Measurements from ENCODE around the gene ADARB2.
"Not testable (repeated sequence)": the region's sequence is repeated elsewhere in the genome, so short reads cannot be mapped to it uniquely, and the experiment has no call there.

ADARB2 gene

DNA sequence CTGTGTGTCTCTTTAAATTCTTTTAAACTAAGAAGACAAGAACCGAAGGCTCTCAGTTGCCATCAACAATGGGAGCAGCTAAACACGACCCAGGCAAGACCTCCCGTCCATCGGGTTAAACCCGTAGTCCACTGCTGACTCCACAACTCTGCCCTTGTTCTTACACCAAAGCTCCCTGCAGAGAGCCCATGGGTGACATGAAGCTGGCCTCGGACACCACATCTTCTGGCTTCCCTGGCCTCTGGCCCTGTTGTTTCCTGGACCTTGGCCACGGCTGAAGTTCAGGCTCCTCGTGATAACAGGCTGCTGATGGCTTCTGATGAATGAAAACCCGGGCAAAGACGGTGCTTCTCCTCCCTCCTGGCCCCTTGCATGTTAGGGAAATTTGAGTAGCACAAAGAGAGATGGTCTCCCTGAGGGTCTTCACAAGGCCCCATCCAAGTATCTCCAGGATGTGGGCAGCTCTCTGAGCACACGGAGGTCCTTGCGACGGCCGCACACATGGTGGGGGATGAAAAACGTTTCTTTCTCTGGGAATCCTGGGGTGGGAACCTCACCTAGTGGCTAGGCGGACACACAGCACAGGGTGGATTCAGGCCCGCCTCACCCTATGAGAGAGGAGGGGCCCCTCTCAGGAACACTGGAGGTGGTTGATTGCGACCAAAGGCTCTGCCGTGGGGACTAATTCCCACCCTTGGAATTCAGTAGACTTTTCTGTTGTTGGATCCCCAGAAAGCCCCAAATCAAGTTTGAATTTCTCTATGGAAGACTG, 271.1 kb downstream of the ADARB2 start:
- TF ChIP-seq, protein P1, sequence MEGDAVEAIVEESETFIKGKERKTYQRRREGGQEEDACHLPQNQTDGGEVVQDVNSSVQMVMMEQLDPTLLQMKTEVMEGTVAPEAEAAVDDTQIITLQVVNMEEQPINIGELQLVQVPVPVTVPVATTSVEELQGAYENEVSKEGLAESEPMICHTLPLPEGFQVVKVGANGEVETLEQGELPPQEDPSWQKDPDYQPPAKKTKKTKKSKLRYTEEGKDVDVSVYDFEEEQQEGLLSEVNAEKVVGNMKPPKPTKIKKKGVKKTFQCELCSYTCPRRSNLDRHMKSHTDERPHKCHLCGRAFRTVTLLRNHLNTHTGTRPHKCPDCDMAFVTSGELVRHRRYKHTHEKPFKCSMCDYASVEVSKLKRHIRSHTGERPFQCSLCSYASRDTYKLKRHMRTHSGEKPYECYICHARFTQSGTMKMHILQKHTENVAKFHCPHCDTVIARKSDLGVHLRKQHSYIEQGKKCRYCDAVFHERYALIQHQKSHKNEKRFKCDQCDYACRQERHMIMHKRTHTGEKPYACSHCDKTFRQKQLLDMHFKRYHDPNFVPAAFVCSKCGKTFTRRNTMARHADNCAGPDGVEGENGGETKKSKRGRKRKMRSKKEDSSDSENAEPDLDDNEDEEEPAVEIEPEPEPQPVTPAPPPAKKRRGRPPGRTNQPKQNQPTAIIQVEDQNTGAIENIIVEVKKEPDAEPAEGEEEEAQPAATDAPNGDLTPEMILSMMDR (IDR thresholded peaks at IDR 0.05): no peak
- TF ChIP-seq ZFX (IDR thresholded peaks at IDR 0.05; ENCODE audit: borderline replicate concordance): no peak
- H3K27ac ChIP-seq: no peak overlapping the region

DNA sequence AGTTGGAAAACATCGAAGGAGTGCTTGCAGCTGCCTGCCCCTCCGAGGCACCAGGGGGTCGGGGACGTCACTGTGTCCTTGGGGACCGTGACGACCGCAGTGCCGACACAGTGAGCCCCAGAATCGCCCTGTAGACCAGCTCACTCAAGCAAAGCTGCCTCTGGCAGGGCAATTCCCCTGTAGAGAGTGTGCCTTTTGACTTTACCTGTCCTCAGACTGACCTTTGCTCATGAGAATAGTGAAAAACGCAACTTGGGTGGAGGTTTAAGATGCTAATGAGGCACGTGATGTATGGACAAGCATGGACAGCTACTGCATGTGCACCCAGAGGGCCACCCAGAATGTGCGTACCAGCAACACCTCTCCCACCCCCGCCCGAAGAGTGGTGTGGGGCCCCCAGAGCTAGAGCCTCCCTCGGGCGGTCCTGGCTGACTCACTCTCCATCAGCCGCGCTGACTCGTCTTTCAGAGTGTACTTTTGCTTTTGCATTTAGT, 271.9 kb downstream of the ADARB2 start:
- TF ChIP-seq, protein P1 (IDR thresholded peaks at IDR 0.05): no peak
- no peak for TF ChIP-seq ZFX (IDR thresholded peaks at IDR 0.05; ENCODE audit: borderline replicate concordance)

DNA sequence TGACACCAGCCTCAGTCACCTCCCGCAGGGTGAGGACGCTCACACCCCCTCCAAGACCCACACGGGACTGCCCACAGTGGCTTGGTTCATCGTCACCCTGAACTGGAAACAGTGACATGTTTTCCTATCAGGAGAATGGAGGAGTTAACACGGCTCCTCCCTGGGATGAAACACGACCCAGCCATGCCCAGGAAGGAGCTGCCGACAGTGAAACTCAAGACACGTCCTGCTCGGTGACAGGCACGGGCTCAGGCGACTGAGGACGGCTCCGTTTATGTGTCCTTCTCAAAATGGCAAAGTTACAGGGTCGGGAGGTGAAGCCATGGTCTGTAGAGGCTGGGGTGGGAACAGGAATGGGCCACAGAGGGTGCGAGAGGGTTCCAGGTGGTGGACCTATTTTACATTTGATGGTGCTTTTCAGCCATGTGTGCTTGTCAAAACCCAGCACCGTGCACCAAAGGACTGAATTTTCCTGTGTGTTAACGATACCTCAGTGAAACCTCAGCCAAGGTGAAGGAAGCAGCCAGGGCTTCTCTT, 272.4 kb downstream of the ADARB2 start:
- TF ChIP-seq, protein P1 (IDR thresholded peaks at IDR 0.05): no peak
- no peak for TF ChIP-seq ZFX (IDR thresholded peaks at IDR 0.05; ENCODE audit: borderline replicate concordance)
- H3K27ac ChIP-seq: no peak overlapping the region

More for the DNA sequence above, 271.9 kb downstream of the ADARB2 start:
- no peak overlapping the region for H3K27ac ChIP-seq

DNA sequence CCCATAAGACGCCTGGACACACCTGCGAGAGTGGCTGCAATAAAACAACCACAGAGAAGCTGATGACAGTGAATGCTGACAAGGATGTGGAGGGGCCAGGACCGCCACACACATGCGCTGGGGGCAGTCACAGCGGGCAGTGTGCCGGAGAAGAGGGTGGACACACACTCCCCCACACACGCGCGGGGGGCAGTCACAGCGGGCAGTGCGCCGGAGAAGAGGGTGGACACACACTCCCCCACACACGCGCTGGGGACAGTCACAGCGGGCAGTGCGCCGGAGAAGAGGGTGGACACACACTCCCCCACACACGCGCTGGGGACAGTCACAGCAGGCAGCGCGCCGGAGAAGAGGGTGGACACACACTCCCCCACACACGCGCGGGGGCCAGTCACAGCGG, 273.4 kb downstream of the ADARB2 start:
- not testable (repeated sequence) for H3K27ac ChIP-seq

DNA sequence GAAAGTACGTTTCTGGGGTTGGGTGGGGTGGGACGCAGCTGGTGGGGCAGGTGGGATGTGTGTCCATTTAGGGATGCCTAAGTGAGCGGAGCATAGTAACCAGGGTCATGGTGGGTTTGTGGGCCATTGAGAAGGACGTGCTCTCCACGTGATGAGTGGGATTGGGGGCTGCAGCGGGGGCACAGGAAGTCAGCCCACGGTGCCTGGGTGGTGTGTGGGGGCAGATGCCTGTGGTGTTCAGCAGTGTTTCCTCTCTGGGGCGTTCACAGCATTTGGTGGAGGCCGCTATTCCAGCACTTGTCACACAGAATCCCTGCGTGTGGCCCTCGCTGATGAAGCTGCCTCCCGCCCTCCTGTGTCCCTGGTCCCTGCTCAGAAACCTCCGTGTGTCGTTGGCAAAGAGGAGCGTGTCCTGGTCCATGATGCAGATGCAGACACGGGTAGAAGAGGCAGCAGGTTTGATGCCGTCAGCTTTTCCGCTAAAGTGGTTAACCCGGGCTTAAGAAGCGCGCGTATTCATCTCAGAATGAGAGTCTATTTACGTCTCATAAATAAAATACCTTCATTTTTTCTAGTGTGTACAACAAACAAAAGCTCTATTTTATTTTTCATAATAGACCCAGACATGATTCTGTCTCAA, 274.2 kb downstream of the ADARB2 start:
- no peak for TF ChIP-seq ZFX (IDR thresholded peaks at IDR 0.05; ENCODE audit: borderline replicate concordance)
- TF ChIP-seq, protein P1 (IDR thresholded peaks at IDR 0.05): no peak
- H3K27ac ChIP-seq: no peak overlapping the region

DNA sequence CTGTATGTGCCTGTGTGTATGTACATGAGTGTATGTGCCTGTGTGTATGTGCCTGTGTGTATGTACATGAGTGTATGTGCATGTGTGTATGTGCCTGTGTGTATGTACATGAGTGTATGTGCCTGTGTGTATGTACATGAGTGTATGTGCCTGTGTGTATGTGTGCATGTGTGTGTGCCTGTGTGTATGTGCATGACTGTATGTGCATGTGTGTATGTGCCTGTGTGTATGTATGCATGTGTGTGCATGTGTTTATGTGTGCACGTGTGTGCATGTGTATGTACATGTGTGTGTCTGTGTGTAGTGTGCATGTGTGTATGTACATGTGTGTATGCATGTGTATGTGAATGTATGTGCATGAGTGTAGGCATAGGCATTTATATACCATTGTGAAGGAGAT, 274.8 kb downstream of the ADARB2 start:
- TF ChIP-seq ZFX (IDR thresholded peaks at IDR 0.05; ENCODE audit: borderline replicate concordance): no peak
- TF ChIP-seq, protein P1 (IDR thresholded peaks at IDR 0.05): no peak
- no peak overlapping the region for H3K27ac ChIP-seq

DNA sequence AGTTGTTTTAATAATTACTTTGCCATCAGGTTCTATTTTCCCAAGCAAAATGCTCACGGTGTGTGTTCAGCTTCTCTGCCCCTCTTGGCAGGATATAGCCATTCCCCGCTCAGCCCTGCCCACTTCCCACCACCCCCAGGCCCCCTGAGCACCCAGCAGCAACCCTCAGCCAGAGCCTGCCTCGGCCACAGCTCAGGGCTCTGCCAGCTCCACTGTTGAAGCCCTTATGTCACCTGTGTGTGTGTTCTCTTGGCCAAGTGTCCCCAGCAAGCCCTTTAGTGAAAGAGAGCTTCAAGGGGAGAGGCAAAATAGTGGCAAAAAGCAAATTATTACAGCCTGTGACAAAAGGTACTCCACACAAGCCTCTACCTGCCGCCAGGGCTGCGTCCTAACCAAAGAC, 275.3 kb downstream of the ADARB2 start:
- H3K27ac ChIP-seq: no peak overlapping the region
- no peak for TF ChIP-seq ZFX (IDR thresholded peaks at IDR 0.05; ENCODE audit: borderline replicate concordance)
- TF ChIP-seq, protein P1 (IDR thresholded peaks at IDR 0.05): no peak
